HG03565 (cell line): ENCODE measurements around the gene RGS6.

Source experiments
- ATAC-seq: cut with Tn5 transposase; IDR thresholded peaks from one replicate; pipeline ENCODE4 v1.9.1; 2021; ENCODE audit warnings: mild to moderate bottlenecking, moderate library complexity; ENCODE audit not compliant: unreplicated experiment

Gene RGS6

GRCh38 chr14:72599579-72600470, 667.6 kb downstream of the RGS6 start:
- no peak for ATAC-seq

GRCh38 chr14:72600551-72601330, 668.5 kb downstream of the RGS6 start:
- ATAC-seq = no peak

GRCh38 chr14:72603639-72604038, 671.4 kb downstream of the RGS6 start:
- ATAC-seq = no peak

- ATAC-seq = no peak
These were observed 671.9 kb downstream of the RGS6 start for GRCh38 chr14:72604133-72604532.

GRCh38 chr14:72605096-72605920, 673.1 kb downstream of the RGS6 start:
- no peak for ATAC-seq

GRCh38 chr14:72605921-72606220, 673.6 kb downstream of the RGS6 start:
- no peak for ATAC-seq

GRCh38 chr14:72606879-72607278, 674.6 kb downstream of the RGS6 start:
- ATAC-seq = no peak

GRCh38 chr14:72607386-72608130, 675.3 kb downstream of the RGS6 start:
- ATAC-seq = no peak

GRCh38 chr14:72608391-72609204, 676.4 kb downstream of the RGS6 start:
- no peak for ATAC-seq

GRCh38 chr14:72609205-72609916, 677.1 kb downstream of the RGS6 start:
- ATAC-seq = no peak

GRCh38 chr14:72610096-72610830, 678.0 kb downstream of the RGS6 start:
- ATAC-seq = no peak

- no peak for ATAC-seq
These were observed 678.6 kb downstream of the RGS6 start for GRCh38 chr14:72610831-72611200.

GRCh38 chr14:72611506-72611905, 679.3 kb downstream of the RGS6 start:
- ATAC-seq = no peak

- ATAC-seq = no peak
These were observed 679.8 kb downstream of the RGS6 start for GRCh38 chr14:72612041-72612440.

GRCh38 chr14:72613231-72613974, 681.2 kb downstream of the RGS6 start:
- ATAC-seq = no peak

GRCh38 chr14:72613975-72614319, 681.7 kb downstream of the RGS6 start:
- no peak for ATAC-seq

GRCh38 chr14:72614365-72614764, 682.1 kb downstream of the RGS6 start:
- ATAC-seq = no peak

GRCh38 chr14:72614891-72615415, 682.7 kb downstream of the RGS6 start:
- no peak for ATAC-seq
